Neuron (in vitro differentiated cells): ENCODE measurements around the gene EIF4ENIF1.
"Not testable (repeated sequence)": the region's sequence is repeated elsewhere in the genome, so short reads cannot be mapped to it uniquely, and the experiment has no call there.

Experiments
- H2AFZ ChIP-seq: one replicate; pipeline ENCODE4 v1.6.1; 2013; ENCODE audit warnings: low read depth, mild to moderate bottlenecking, inconsistent platforms, low read length, moderate library complexity
- H3K27me3 ChIP-seq: one replicate; pipeline ENCODE4 v1.6.1; 2013; ENCODE audit warnings: low read length; ENCODE audit not compliant: insufficient read depth
- H3K36me3 ChIP-seq: one replicate; pipeline ENCODE4 v1.6.1; 2013; ENCODE audit warnings: low read length; ENCODE audit not compliant: insufficient read depth
- H3K4me1 ChIP-seq: one replicate; pipeline ENCODE4 v1.6.1; 2013; ENCODE audit warnings: low read length; ENCODE audit not compliant: insufficient read depth
- H3K4me3 ChIP-seq: 2 replicates; pipeline ENCODE4 v1.5.1; 2013; ENCODE audit warnings: mild to moderate bottlenecking, low read length, moderate library complexity
- H3K9me3 ChIP-seq: one replicate; pipeline ENCODE4 v1.6.1; 2013; ENCODE audit warnings: low read length

Gene EIF4ENIF1

GRCh38 chr22:31486951-31487350, 2.7 kb downstream of the EIF4ENIF1 start:
- no peaks in the 10 kb centered on the region for H3K9me3 ChIP-seq
- H2AFZ ChIP-seq, result no peak overlapping the region
- H3K36me3 ChIP-seq, result peaks cover 55% of the 10 kb centered on the region
- no peak overlapping the region for H3K4me3 ChIP-seq
- peaks cover 22% of the 10 kb centered on the region for H3K4me1 ChIP-seq
- no peaks in the 10 kb centered on the region for H3K27me3 ChIP-seq

DNA sequence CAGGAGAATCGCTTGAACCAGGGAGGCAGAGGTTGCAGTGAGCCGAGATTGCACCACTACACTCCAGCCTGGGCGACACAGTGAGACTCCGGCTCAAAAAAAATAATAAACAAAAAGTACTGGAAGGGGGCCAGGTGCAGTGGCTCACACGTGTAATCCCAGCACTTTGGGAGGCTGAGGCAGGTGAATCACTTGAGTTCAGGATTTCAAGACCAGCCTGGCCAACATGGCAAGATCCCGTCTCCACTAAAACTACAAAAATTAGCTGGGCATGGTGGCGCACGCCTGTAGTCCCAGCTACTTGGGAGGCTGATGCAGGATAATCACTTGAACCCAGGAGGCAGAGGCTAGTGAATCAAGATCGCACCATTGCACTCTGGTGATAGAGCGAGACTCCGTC, 3.3 kb downstream of the EIF4ENIF1 start:
- H3K9me3 ChIP-seq, H3K27me3 ChIP-seq, H2AFZ ChIP-seq, H3K4me3 ChIP-seq: not testable (repeated sequence)
- H3K36me3 ChIP-seq, result peaks cover 60% of the 10 kb centered on the region
- peaks cover 22% of the 10 kb centered on the region for H3K4me1 ChIP-seq

DNA sequence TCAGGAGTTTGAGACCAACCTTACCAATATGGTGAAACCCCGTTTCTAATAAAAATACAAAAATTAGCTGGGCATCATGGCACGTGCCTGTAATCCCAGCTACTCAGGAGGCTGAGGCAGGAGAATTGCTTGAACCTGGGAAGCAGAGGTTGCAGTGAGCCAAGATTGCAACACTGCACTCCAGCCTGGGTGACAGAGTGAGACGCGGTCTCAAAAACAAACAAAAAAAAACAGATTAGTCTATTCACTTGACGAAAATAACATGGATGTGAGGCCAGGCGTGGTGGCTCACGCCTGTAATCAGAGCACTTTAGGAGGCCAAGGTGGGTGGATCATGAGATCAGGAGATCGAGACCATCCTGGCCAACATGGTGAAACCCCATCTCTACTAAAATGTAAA, 7.2 kb downstream of the EIF4ENIF1 start:
- not testable (repeated sequence) for H3K4me1 ChIP-seq
- peaks cover 79% of the 10 kb centered on the region for H3K36me3 ChIP-seq

DNA sequence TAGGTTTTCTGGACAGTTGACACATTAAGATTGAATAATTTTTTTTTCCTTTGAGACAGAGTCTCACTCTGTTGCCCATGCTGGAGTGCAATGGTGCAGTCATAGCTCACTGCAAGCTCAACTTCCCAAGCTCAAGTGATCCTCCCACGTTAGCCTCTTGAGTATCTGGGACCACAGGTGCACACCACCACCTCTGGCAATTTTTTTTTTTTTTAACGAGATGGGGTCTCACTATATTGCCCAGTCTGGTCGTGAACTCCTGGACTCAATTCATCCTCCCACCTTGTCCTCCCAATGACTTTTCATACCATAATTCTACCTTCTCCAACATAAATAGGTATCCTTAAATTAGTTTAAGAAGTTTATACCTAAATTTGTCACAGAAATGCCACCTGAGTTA, 8.5 kb downstream of the EIF4ENIF1 start:
- no peaks in the 10 kb centered on the region for H3K27me3 ChIP-seq
- peaks cover 78% of the 10 kb centered on the region for H3K36me3 ChIP-seq
- no peaks in the 10 kb centered on the region for H3K4me1 ChIP-seq
- no peaks in the 10 kb centered on the region for H3K9me3 ChIP-seq
- no peak overlapping the region for H2AFZ ChIP-seq
- H3K4me3 ChIP-seq, result no peak overlapping the region

More for the DNA sequence above, 7.2 kb downstream of the EIF4ENIF1 start:
- H2AFZ ChIP-seq, H3K4me3 ChIP-seq, H3K9me3 ChIP-seq, H3K27me3 ChIP-seq: not testable (repeated sequence)

- Histone ChIP-seq H2AFZ (no peak overlapping the region), H3K27me3 (no peaks in the 10 kb centered on the region), H3K4me3 (no peak overlapping the region), H3K9me3 (no peaks in the 10 kb centered on the region), H3K36me3 (peaks cover 52% of the 10 kb centered on the region), H3K4me1 (no peaks in the 10 kb centered on the region)
Observed at GRCh38 chr22:31477329-31477728, 12.3 kb downstream of the EIF4ENIF1 start.

DNA sequence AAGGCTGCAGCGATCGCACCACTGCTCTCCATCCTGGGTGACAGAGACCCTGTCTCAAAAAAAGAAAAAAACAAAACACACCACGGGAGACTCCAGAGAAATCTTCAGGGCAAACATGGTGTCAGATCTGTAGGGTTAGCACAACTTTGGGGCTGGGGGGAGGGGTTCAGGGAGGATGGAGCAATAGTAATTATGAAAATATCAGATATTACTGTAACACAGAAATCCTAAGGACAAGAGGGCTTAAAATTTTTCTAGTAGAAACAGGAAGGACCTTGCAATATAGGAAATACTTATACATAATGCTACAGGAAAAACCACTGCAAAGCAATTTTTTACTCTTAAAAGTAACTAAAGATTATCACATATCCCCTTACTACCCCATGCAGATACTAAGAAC, 13.8 kb downstream of the EIF4ENIF1 start:
- peaks cover 50% of the 10 kb centered on the region for H3K36me3 ChIP-seq
- no peaks in the 10 kb centered on the region for H3K27me3 ChIP-seq
- H2AFZ ChIP-seq, result no peak overlapping the region

DNA sequence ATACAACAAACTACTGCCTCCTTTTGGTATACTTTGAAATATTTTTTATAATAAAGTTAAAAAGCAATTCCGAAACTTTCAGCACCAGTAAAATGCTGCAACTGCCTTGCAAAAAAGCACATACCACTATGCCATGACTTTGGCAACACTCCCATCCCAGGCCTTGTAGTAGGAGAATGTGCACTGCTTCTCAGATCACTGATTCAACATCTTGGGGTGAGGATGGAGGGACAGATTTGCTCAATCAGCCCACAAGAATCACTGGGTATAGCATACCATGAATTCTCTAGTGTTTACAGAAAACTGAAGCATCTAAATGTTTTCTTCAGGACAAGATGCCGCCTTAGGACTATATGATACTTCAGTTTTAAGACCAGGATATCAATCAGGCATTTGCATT, 14.9 kb downstream of the EIF4ENIF1 start:
- Histone ChIP-seq H3K4me3 (no peak overlapping the region), H3K27me3 (no peaks in the 10 kb centered on the region), H3K36me3 (peaks cover 49% of the 10 kb centered on the region), H3K4me1 (no peaks in the 10 kb centered on the region), H2AFZ (no peak overlapping the region), H3K9me3 (no peaks in the 10 kb centered on the region)

More for the DNA sequence above, 13.8 kb downstream of the EIF4ENIF1 start:
- no peaks in the 10 kb centered on the region for H3K9me3 ChIP-seq
- no peak overlapping the region for H3K4me3 ChIP-seq
- H3K4me1 ChIP-seq, result no peaks in the 10 kb centered on the region

- Histone ChIP-seq H3K9me3 (no peaks in the 10 kb centered on the region), H3K27me3 (no peaks in the 10 kb centered on the region), H3K36me3 (peaks cover 70% of the 10 kb centered on the region), H3K4me1 (no peaks in the 10 kb centered on the region), H2AFZ (no peak overlapping the region), H3K4me3 (no peak overlapping the region)
Observed at GRCh38 chr22:31465307-31465706, 24.3 kb downstream of the EIF4ENIF1 start.

GRCh38 chr22:31461699-31462098, 27.9 kb downstream of the EIF4ENIF1 start:
- H2AFZ ChIP-seq, result no peak overlapping the region
- H3K4me1 ChIP-seq, result no peaks in the 10 kb centered on the region
- H3K4me3 ChIP-seq, result no peak overlapping the region
- peaks cover 71% of the 10 kb centered on the region for H3K36me3 ChIP-seq
- no peaks in the 10 kb centered on the region for H3K9me3 ChIP-seq
- no peaks in the 10 kb centered on the region for H3K27me3 ChIP-seq

DNA sequence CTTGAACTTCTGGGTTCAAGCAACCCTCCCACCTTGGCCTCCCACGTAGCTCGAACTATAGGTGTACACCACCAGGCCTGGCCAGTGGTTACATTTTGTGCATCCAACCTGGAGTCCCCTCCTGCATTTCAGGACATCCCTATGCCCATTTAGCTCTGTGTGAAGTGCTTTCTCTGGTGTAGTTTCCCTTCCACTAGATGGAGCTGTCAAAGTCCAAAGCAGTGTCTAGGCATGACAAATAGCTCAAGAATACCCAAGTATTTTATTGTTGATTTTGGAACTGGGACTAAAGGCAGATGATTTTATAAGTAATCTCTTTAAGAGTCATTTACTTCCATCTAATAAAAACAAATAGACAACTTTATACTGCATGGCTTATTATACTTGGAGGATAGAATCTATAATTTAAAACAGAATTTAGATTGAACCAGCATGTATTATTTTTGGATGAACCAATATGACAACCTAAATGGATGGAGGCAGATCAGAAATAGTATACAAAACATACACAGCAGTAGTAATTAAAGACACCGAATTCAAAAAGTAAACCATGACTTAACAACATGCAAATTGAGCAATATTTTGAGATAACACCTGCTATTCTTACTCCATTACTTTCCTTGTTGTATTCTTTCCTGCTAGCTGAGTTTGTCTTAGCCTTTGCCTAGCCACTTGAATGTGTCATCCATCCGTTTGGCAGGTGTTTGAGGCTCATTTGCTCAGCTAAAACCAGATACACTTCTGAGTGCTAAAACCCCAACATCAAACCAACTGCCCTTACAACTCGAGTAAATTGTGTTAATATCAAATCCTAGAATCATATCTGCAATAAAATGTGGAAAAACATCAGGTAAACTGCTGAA, 37.7 kb downstream of the EIF4ENIF1 start:
- Histone ChIP-seq H3K27me3 (no peaks in the 10 kb centered on the region), H3K9me3 (no peaks in the 10 kb centered on the region), H2AFZ (no peak overlapping the region), H3K36me3 (peaks cover 69% of the 10 kb centered on the region), H3K4me3 (no peak overlapping the region), H3K4me1 (no peaks in the 10 kb centered on the region)

DNA sequence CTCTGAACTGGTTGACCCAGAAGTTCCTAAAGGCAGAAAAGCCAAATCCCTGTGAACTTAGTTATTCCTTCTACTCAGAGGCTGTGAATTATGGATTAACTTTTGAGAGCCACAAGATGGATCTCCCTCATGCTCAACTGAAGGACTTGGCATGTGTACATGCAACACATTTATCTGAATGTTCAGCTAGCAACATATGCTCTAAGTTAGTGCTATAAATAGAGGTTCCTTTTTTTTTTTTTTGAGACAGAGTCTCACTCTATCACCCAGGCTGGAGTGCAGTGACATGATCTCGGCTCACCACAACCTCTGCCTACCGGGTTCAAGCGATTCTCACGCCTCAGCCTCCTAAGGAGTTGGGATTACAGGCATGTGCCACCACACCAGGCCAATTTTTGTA, 40.1 kb downstream of the EIF4ENIF1 start:
- H3K36me3 ChIP-seq, result peaks cover 68% of the 10 kb centered on the region
- H2AFZ ChIP-seq, result no peak overlapping the region
- H3K9me3 ChIP-seq, result no peaks in the 10 kb centered on the region
- H3K4me3 ChIP-seq, result no peak overlapping the region
- H3K27me3 ChIP-seq, result no peaks in the 10 kb centered on the region
- no peaks in the 10 kb centered on the region for H3K4me1 ChIP-seq

DNA sequence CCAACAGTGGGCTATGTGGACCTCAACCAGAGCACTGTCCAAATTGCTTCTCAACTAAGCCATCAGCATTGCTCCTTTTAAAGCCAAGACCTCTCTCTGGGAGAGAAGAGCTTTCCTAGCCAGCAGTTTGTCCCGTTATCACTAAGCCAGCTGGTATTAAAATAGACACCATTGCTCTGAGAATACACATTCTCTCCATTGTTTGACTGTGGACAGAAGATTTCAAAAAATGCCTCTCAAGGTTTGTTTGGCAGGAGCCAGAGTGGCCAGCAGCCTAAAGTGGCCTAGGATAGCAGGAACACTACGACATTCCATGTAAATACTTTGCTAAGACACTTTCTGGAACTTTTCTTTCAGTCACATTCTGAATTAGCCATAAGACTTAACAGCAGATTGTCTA, 41.3 kb downstream of the EIF4ENIF1 start:
- no peaks in the 10 kb centered on the region for H3K27me3 ChIP-seq
- H3K4me1 ChIP-seq, result no peaks in the 10 kb centered on the region
- no peak overlapping the region for H3K4me3 ChIP-seq
- peaks cover 68% of the 10 kb centered on the region for H3K36me3 ChIP-seq
- no peaks in the 10 kb centered on the region for H3K9me3 ChIP-seq
- no peak overlapping the region for H2AFZ ChIP-seq

- Histone ChIP-seq H2AFZ (no peak overlapping the region), H3K4me1 (no peaks in the 10 kb centered on the region), H3K4me3 (no peak overlapping the region), H3K9me3 (no peaks in the 10 kb centered on the region), H3K36me3 (peaks cover 69% of the 10 kb centered on the region), H3K27me3 (no peaks in the 10 kb centered on the region)
Observed at GRCh38 chr22:31447337-31447736, 42.3 kb downstream of the EIF4ENIF1 start.

DNA sequence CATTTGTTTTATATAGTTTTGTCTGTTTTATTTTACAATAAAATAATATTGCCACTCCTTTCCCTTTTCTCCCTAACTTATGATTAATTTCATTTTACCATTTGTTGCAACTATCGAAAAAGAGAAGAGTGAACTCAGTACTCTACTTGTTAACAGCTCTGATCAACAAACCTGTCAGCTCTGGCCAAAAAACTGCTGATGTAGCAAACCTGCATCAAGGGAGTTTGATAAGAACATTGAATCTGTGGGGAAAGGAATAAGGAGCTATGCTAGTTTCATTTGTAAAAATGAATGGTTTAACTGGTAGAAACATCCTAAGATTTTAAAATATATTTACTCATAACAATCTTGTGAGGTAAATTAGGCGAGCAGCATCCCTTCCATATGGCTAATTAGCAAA, 42.9 kb downstream of the EIF4ENIF1 start:
- no peak overlapping the region for H3K4me3 ChIP-seq
- peaks cover 71% of the 10 kb centered on the region for H3K36me3 ChIP-seq

More for the DNA sequence above, 42.9 kb downstream of the EIF4ENIF1 start:
- Histone ChIP-seq H3K9me3 (no peaks in the 10 kb centered on the region), H3K4me1 (no peaks in the 10 kb centered on the region), H3K27me3 (no peaks in the 10 kb centered on the region), H2AFZ (no peak overlapping the region)
